Measurements from ENCODE around the gene PIK3R5. TPM values are rescaled to one million over a fixed set of nuclear protein-coding genes. Genes with fewer than 3 reads are reported as not detected.

The PIK3R5 gene
- total RNA-seq, 1 donor from 2014 or later = 2.5 TPM

DNA sequence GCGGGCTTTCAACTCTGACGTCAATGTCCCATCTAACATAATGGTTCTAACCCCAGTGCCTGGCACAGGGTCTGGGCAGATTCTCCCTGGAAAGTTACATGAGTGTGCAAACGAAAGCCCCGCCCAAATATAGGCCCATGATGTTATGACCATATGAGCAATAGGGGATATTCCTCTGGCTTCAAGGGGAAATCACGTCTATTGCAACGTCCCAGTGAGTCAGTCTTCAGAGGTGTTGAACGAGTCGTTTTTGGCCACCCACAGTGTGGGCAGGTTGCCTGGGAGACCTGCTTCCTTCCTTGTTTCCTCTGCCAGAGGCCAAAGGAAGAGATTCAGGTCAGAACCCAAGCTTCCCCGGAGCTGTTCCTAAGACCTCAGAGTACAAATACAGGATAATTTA, 30.3 kb downstream of the PIK3R5 start:
- intact Hi-C loops (cut with micrococcal nuclease) = no loop called here
- ATAC-seq (no peak), DNase-seq (no peak)

DNA sequence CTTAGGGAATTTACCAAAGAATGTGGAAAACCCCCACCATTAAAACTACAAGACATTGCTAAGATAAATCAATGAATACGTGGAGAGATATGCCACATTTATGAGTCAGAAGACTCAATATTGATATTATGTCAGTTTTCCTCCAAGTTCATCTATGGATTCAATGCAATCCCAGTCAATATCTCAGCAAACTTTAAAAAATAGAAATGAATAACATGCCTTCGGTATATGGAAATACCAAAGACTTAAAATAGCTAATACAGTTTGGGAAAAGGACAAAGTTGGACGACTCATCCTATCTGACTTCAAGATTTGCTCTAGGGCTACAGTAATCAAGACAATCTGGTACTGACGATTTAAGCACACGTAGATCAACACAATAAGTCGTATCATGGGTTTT, 31.2 kb downstream of the PIK3R5 start:
- ATAC-seq (no peak), DNase-seq (no peak)

DNA sequence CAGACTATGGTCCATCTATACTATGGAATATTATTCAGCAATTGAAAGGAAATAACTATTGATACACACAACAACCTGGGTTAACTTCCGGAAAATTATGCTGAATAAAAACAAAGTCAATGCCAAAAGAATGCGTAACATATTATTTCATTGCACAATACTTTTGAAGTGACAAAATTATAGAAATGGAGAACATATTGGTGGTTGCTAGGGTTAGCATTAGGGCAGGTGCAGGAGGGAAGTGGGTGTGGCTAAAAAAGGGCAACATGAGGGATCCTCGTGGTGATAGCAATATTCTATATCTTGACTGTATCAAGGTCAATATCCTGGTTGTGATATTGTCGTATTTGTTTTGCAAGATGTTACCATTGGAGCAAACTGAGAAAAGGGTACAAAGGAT, 34.9 kb downstream of the PIK3R5 start:
- intact Hi-C loops (cut with micrococcal nuclease) = no loop called here
- DNase-seq = no peak
- ATAC-seq = no peak

More for the DNA sequence above, 31.2 kb downstream of the PIK3R5 start:
- intact Hi-C loops (cut with micrococcal nuclease) = no loop called here

DNA sequence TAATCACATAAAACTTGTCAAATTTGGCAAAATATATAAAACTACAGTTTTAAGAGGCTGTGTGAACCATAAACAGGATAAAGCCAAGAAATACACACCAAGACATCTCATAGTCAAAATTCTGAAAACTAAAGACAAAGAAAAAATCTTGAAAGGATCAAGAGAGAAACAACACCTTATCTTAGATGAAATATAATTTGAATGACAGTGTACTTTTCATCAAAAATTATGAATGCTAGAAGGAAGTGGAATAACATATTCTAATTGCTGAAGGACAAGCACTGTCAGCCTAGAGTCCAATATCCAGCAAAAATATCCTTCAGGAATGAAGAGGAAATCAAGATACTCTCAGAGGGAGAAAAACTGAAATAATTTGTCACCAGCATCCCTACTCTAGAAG, 37.2 kb downstream of the PIK3R5 start:
- intact Hi-C loops (cut with micrococcal nuclease) = no loop called here
- no peak for DNase-seq
- ATAC-seq = no peak

GRCh38 chr17:8927395-8927794, 38.1 kb downstream of the PIK3R5 start:
- intact Hi-C loops (cut with micrococcal nuclease) = no loop called here
- no peak for ATAC-seq

DNA sequence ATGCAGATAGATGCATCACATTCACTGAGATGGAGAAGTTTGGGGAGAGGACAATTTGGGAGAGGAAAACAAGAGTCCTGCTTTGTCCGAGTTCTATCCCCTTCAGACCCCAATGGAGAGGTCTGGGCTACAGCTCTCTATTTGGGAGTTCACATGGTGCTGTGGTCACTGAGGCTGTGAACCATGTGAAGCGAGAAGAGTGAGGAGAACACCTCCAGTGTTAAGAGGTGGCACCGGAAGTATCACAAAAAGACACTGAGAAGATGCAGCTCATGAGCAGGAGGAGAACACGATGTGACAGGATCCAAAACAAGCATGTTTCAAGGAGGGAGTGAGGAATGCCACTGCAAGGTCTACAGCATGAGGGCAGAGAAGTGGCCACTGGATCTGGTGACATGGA, 39.7 kb downstream of the PIK3R5 start:
- intact Hi-C loops (cut with micrococcal nuclease) = no loop called here
- ATAC-seq (no peak), DNase-seq (no peak)

More at GRCh38 chr17:8927395-8927794, 38.1 kb downstream of the PIK3R5 start:
- no peak for DNase-seq

DNA sequence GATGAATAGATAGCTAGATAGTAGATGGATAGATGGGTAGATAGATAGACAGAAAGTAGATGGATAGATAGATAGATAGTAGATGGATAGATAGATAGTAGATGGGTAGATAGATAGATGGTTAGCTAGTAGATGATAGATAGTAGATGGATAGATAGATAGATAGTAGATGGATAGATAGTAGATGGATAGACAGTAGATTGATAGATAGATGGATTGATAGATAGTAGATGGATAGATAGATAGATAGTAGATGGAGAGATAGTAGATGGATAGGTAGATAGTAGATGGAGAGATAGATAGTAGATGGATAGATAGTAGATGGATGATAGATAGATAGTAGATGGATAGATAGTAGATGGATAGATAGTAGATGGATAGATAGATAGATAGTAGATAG, 40.4 kb downstream of the PIK3R5 start:
- intact Hi-C loops (cut with micrococcal nuclease) = no loop called here
- DNase-seq = no peak
- ATAC-seq = no peak

GRCh38 chr17:8924595-8924994, 40.9 kb downstream of the PIK3R5 start:
- ATAC-seq (no peak), DNase-seq (no peak)
- intact Hi-C loops (cut with micrococcal nuclease) = no loop called here

DNA sequence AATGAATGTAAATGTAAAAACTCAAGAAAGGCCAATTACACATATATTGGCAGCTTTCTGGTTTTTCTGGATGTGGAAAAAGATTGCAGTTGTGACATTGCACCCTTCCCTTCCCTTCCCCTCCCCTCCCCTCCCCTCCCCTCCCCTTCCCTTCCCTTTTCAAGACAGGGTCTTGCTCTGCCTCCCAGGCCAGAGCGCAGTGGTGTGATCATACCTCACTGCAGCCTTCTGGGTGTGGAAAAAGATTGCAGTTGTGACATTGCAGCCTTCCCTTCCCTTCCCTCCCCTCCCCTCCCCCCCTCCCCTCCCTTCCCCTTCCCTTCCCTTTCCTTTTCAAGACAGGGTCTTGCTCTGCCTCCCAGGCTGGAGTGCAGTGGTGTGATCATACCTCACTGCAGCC, 41.7 kb downstream of the PIK3R5 start:
- DNase-seq (no peak), ATAC-seq (peak; percentile 31)
- intact Hi-C loops (cut with micrococcal nuclease) = no loop called here

DNA sequence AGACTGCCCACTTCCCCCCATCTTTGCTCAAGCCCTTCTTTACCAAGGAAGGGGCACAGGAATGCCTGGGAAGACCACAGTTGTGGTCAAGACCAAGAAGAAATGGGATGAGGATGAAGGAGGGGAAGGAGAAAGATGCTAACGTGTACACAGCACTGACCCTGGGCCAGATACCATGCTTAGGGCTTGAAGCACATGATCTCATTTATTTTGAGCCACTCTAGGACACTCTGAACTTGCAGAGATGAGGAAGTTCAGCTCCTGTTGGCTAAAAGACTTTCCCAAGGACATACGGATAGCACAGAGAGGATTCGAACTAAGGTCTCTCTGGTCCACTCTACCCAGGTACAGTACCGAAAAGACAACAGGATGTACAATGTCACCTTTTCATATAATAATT, 42.6 kb downstream of the PIK3R5 start:
- DNase-seq (no peak), ATAC-seq (peak; percentile 80)
- intact Hi-C loops (cut with micrococcal nuclease) = no loop called here

GRCh38 chr17:8922451-8922850, 43.1 kb downstream of the PIK3R5 start:
- DNase-seq (no peak), ATAC-seq (peak; percentile 89)
- intact Hi-C loops (cut with micrococcal nuclease) = no loop called here

DNA sequence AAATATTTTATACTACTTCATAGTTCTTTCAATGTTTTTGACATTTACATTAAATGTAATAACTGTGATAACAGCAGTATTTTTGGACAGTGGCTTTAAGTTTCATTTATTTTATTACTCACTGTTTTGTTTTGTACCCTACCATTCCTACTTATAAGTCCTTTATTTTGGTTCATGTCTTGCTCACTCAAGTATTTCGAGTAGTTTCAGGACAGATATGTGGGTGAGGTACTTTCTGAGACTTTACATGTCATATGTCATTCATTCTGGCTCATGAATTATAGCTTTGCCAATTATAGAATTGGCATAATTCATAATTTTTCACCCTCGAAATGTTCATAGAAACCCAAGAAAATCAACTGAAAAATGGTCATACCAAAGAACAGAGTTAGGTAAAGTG, 44.4 kb downstream of the PIK3R5 start:
- intact Hi-C loops (cut with micrococcal nuclease) = no loop called here
- DNase-seq = no peak
- no peak for ATAC-seq

DNA sequence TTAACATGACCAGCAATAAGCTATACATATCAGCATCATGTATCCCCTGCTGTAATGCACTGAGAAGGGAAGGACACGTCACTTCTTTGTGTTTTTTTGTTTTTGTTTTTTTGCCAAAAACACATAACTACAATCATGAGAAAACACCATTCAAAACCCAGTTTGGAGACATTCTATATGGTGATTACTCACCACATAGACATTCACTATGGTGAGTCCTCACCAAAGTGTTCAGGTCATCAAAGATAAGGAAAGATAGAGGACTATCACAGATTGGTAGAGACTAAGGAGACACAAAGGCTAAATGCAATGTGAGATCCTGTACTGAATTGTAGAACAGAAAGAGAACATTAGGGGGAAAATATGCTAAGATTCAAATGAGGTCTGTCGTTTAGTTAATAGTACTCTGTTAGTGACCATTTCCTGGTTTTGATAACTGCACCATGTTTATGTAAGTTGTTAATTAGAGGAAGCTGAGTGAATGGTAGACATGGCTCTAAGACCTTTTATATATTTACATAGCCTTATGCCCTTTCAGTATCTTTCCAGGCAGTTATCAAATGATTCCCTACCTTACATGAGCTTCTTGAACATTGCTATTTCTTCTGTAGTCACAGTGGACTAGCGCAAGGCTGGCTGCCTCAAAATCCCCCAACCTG, 46.6 kb downstream of the PIK3R5 start:
- intact Hi-C loops (cut with micrococcal nuclease) = no loop called here
- ATAC-seq (no peak), DNase-seq (no peak)

DNA sequence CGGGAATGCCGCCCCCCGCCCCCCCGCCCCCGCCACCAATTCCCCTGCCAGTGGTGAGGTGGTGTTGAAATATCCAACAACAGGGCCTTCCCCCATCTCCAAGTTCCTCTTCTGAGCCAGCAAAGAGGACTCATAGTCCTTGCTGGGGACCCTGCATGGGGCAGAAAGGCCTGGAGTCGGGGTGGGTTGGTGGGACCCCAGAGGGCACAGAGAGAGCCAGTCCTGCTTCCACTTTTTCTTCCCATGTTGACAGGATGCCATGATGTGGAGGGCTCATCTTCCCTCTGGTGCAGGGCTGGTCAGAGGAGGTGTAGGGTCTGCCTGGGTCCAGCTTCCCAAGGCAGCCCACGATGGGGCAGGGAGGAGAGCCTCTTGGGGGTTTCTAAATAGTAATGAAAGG, 49.0 kb downstream of the PIK3R5 start:
- intact Hi-C loops (cut with micrococcal nuclease) = no loop called here
- DNase-seq = no peak
- ATAC-seq = peak; percentile 71

- intact Hi-C loops (cut with micrococcal nuclease) = no loop called here
- DNase-seq (no peak), ATAC-seq (no peak)
Observed at GRCh38 chr17:8914554-8914953, 51.0 kb downstream of the PIK3R5 start.

DNA sequence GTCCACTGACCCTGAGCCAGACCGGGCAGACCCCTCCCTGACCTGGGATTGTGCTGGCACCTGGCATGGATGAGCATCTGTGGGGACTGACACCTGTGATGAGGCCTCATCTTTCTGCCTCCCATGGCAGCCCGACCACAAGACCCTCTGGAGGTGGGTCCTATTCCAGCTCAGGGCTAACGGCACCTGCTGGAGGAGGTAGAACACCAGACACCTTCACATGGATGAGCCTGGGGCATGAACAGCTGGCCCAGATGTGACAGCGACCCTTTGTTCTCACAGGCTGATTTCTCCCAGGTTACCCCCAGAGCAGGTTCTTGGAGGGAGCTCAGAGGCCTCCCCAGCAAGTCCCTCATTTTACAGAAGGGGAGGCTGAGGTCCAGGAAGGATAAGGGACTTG, 51.6 kb downstream of the PIK3R5 start:
- DNase-seq (no peak), ATAC-seq (no peak)
- intact Hi-C loops (cut with micrococcal nuclease) = no loop called here

DNA sequence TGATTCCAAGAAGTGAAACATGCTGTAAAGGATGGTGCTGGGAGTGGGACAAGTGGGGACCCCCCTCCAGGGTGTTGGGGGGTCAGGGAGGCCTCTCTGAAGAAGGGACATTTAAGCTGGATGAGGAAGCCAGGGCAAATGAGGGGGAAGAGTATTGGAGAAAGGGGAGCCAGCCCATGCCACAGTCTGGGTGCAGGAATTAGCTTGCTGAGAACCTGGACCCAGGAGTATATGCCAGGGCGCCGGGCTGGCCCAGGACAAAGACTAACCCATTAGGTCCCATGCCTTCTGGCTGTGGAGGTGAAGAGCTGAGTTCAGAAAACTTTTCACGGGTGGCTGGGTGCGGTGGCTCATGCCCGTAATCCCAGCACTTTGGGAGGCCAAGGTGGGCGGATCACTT, 52.4 kb downstream of the PIK3R5 start:
- intact Hi-C loops (cut with micrococcal nuclease) = no loop called here
- ATAC-seq (no peak), DNase-seq (no peak)

DNA sequence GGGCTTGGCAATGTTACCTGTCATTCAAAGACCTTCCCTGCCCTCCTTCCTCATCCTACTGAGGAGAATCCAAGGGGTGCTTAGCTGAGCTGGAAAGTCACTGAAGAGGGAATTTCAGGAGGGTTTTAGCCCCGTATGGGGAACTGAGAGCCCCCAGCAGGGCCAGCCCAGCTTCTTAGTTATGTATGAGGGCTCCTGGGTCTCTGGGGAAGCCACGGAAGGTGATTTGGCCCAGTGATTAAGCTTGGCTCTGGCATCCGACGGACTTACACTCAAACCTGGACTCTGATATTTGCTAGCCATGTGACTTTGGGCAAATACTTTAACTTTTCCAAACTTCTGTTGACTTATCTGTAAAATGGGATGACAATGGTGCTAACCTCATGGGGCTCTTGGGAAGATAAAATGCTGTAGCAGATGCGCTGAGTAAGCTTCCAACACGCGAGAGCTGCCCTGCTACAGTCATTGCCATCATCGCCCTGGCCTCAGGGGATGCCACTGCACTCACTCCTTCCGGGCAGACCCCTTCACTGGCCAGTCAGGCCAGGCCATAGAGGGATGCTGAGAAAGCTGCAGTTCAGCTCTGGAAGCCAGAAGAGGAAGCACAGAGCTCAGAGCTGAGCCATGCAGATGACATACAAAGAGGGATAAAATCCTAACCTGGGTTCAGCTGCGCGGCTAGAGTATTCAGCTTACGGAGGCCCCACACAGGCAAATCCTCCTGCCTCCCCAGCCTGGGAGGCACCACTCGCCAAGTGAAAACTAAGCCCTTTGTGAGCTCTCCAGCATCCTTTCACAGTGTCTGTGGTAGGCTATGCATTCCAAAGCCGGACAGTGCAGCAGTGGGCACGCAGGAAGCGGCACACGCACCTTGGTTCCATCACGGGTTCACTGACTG, 53.2 kb downstream of the PIK3R5 start:
- DNase-seq (no peak), ATAC-seq (no peak)
- intact Hi-C loops (cut with micrococcal nuclease) = no loop called here

GRCh38 chr17:8910969-8911604, 54.4 kb downstream of the PIK3R5 start:
- ATAC-seq = no peak
- intact Hi-C loops (cut with micrococcal nuclease) = no loop called here

DNA sequence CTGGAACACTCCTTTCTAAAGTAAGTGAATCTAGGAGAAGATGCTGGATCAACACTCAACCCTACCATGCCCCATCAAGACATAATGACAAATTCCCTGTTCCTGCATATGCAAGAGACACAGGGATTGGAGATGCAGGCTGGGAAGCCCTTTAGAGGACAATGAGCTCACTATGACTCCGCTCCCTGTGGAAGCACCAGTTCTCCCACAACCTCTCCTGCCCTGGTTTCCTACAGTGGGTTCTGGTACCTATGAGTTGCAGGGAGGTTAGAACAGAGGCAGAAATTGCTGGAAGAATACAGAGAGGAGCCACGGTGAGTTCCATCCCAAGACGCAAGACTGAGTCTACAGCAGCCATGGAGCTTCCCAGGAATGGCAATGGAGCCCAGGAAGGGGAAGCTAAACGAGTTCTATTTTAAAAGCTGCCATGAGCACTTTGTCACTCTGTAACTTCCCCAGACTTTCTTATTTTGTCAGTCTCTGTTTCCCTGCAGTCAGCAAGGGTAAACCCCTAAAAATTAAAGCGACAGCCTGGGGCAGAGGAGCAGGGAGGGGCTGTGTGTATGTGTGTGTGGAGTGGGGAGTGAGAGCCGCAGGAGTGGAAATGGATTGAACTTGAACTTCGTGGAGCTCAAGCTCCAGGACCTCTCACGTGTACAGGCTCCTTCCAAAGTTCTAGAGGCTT, 55.8 kb downstream of the PIK3R5 start:
- intact Hi-C loops (cut with micrococcal nuclease) = no loop called here
- DNase-seq (no peak), ATAC-seq (peak; percentile 63)

More at GRCh38 chr17:8910969-8911604, 54.4 kb downstream of the PIK3R5 start:
- no peak for DNase-seq
